A673 (cell line): ENCODE data around the gene AGAP1. TPM values are rescaled to one million over a fixed set of nuclear protein-coding genes. Genes with fewer than 3 reads are reported as not detected.

Experiments
- BruUV-seq: library from RNA; stranded (reverse); fragments of 400-500 nt; replicated peaks from 2 replicates; lab custom pipeline; 2021; lab: Mats Ljungman, UMichigan
- CTCF ChIA-PET: fragments of 300-600 bp; sonication (Branson Sonifier 250); formaldehyde crosslinking; loops from one replicate; lab custom pipeline; 2022; ENCODE audit warnings: antibody characterized with exemption; lab: Charles Lee
- POLR2A ChIA-PET: fragments of 300-600 bp; sonication (Branson Sonifier 250); formaldehyde crosslinking; loops from one replicate; lab custom pipeline; 2022; ENCODE audit warnings: antibody characterized with exemption; ENCODE audit not compliant: low non-redundant PET; lab: Charles Lee
- DNase-seq: peaks from one replicate; pipeline ENCODE4 v3.0.0-alpha.2; 2015; ENCODE audit warnings: low spot score
- H3K27ac ChIP-seq: fragments of 200-600 bp; sonication (generic); 2 replicates; pipeline ENCODE4 v1.5.1; 2016; ENCODE audit warnings: mixed run types, low read depth, mild to moderate bottlenecking, mixed read lengths, antibody characterized with exemption, low read length; ENCODE audit not compliant: poor library complexity, severe bottlenecking
- H3K27me3 ChIP-seq: fragments of 200-600 bp; sonication (generic); replicated peaks from 2 replicates; pipeline ENCODE4 v1.6.1; 2017; ENCODE audit warnings: mixed run types, low read depth, mild to moderate bottlenecking, mixed read lengths, antibody characterized with exemption, low read length; ENCODE audit not compliant: insufficient read depth, poor library complexity
- H3K36me3 ChIP-seq: fragments of 200-600 bp; sonication (generic); 2 replicates; pipeline ENCODE4 v1.6.1; 2016; ENCODE audit warnings: mixed run types, mild to moderate bottlenecking, mixed read lengths, antibody characterized with exemption, low read length; ENCODE audit not compliant: insufficient read depth, poor library complexity, severe bottlenecking
- H3K4me1 ChIP-seq: fragments of 200-600 bp; sonication (generic); 2 replicates; pipeline ENCODE4 v1.6.1; 2017; ENCODE audit warnings: mixed run types, mild to moderate bottlenecking, mixed read lengths, antibody characterized with exemption, low read length; ENCODE audit not compliant: insufficient read depth, poor library complexity, severe bottlenecking
- H3K4me3 ChIP-seq: fragments of 200-600 bp; sonication (generic); 2 replicates; pipeline ENCODE4 v1.5.1; 2016; ENCODE audit warnings: low read depth, mixed run types, mild to moderate bottlenecking, mixed read lengths, low read length; ENCODE audit not compliant: poor library complexity, severe bottlenecking
- H3K9me3 ChIP-seq: fragments of 200-600 bp; sonication (generic); 2 replicates; pipeline ENCODE4 v1.6.1; 2016; ENCODE audit warnings: mixed run types, low read depth, mild to moderate bottlenecking, mixed read lengths, antibody characterized with exemption, low read length; ENCODE audit not compliant: poor library complexity, severe bottlenecking
- EZH2 ChIP-seq: fragments of 200-600 bp; sonication (generic); IDR thresholded peaks from 2 replicates; pipeline ENCODE4 v1.6.1; 2017; ENCODE audit warnings: borderline replicate concordance, low read depth, mild to moderate bottlenecking, mixed read lengths, antibody characterized with exemption, low read length; ENCODE audit not compliant: poor library complexity, severe bottlenecking
- intact Hi-C: fragments of 100-400 bp; cut with micrococcal nuclease; formaldehyde crosslinking; loops from one replicate; pipeline ENCODE4 v1.10.0; 2022; ENCODE audit not compliant: unreplicated experiment
- total RNA-seq: library from RNA; stranded (reverse); gene quantifications from 2 replicates; pipeline ENCODE4 v1.2.3, GENCODE V29; 2021
- TF ChIP-seq, protein P1 (sequence below): fragments of 300-800, 200-600 bp; sonication (generic); conservative IDR thresholded peaks from 2 replicates; pipeline ENCODE4 v1.5.1; 2017; ENCODE audit warnings: low read depth, mild to moderate bottlenecking, antibody characterized with exemption, low read length, moderate library complexity, mixed read lengths

Gene AGAP1
- total RNA-seq, 1 experiment from 2014 or later: 25.3 TPM

DNA sequence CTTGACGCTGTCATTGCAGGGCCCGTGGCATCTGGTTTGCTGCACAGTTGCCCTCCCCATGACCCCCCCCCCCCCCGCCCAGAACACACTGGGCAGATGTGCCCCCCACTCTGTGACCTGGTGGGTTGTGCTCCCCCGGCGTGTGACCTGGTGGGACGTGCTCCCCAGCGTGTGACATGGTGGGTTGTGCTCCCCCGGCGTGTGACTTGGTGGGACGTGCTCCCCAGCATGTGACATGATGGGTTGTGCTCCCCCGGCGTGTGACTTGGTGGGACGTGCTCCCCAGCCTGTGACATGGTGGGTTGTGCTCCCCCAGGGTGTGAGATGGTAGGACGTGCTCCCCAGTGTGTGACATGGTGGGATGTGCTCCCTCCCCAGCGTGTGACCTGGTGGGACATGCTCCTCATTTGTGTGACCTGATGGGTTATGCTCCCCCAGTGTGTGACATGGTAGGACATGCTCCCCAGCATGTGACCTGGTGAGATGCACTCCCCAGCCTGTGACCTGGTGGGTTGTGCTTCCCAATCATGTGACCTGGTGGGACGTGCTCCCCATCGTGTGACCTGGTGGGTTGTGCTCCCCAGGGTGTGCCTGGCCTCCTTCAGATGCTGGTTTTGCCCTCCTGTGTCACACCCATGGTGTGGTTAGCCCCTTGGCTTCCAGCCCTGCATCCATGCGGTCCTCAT lies 213.7 kb downstream of the AGAP1 start:
- no TSS peak for BruUV-seq
- intact Hi-C loops: no loop called here
- ChIA-PET POLR2A (no interaction called here), CTCF (no interaction called here)
- Histone ChIP-seq H3K4me3 (no peak overlapping the region), H3K4me1 (no peaks in the 10 kb centered on the region), H3K36me3 (no peaks in the 10 kb centered on the region), H3K27me3 (no peaks in the 10 kb centered on the region), H3K27ac (no peak overlapping the region), H3K9me3 (no peaks in the 10 kb centered on the region)
- no peak for DNase-seq
- TF ChIP-seq, protein P1, sequence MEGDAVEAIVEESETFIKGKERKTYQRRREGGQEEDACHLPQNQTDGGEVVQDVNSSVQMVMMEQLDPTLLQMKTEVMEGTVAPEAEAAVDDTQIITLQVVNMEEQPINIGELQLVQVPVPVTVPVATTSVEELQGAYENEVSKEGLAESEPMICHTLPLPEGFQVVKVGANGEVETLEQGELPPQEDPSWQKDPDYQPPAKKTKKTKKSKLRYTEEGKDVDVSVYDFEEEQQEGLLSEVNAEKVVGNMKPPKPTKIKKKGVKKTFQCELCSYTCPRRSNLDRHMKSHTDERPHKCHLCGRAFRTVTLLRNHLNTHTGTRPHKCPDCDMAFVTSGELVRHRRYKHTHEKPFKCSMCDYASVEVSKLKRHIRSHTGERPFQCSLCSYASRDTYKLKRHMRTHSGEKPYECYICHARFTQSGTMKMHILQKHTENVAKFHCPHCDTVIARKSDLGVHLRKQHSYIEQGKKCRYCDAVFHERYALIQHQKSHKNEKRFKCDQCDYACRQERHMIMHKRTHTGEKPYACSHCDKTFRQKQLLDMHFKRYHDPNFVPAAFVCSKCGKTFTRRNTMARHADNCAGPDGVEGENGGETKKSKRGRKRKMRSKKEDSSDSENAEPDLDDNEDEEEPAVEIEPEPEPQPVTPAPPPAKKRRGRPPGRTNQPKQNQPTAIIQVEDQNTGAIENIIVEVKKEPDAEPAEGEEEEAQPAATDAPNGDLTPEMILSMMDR: no peak
- TF ChIP-seq EZH2: no peak

DNA sequence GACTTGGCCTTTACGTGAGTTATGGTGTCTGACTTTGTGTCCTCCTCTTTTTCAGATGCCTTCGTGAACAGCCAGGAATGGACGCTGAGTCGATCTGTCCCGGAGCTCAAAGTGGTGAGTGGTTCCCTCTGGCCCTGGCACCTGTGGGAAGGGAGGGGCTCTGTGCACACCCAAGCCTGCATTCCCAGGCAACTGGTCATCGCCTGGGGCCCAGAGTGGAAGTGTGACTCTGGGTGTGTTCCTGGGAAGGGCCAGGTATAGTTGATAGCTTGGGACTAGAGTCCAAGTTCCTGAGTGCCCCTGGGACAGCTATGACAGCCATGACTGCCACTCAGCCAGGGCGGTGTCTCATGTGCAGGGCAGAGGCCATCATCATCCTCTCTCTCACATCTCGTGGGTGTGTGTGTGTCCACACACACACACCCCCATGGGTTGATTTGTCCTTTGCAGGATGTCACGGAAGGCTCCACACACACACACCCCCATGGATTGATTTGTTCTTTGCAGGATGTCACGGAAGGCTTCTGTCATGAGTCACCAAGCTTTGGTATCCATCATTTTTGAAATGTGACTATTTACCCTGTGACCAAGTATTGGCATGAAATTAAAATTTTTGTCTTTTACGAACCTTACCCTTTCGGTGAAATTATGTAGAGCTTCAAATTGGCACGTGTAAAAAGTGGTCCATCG lies 215.4 kb downstream of the AGAP1 start:
- ChIA-PET POLR2A (no interaction called here), CTCF (no interaction called here)
- Histone ChIP-seq H3K27ac (no peak overlapping the region), H3K27me3 (no peaks in the 10 kb centered on the region), H3K4me3 (no peak overlapping the region), H3K9me3 (no peaks in the 10 kb centered on the region), H3K4me1 (no peaks in the 10 kb centered on the region), H3K36me3 (no peaks in the 10 kb centered on the region)
- no peak for TF ChIP-seq EZH2
- TF ChIP-seq, protein P1: no peak
- BruUV-seq: no TSS peak
- intact Hi-C loops: no loop called here
- no peak for DNase-seq

DNA sequence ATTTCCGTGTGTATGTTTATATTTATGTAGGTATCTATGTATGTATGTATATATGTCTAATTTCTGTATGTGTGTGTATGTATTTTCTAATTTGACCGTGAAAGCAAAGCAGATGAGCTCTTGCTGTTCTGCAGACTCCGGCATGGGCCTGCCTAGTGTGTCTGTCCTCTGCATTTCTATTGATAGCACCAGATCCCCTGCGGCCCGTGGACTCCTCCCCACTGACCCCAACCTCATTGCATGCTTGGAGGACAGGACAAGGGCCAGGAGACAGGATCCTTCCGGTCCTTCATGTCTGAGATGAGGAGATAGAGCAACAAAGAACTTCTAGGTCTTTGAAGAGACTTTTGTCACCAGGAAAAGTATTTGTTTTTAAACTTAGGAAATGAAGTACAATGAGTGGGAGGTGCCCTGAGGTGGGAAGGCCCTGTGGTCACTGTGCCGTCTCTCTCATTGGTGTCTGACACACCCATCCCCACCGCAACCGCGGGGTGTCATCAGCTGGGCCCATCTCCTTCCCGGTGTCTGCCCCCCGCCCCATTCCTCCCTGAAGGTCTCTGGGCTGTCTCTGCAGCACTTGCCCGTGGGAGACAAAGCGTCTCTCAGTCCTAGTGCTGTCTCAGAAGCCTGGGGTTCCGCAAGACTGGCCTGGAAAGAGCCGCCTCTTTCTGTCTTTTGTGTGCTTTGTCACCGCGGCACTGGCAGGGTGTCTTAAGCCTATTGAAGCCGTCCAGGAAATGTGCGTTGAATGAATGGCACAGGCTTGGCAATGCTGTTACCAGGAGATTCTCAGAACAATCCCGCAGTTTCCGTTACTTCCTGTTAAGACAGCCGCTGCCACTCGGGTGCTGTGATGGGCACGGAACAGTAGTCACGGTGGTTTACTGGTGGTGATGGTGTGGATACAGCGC lies 216.4 kb downstream of the AGAP1 start:
- TF ChIP-seq EZH2: no peak
- TF ChIP-seq, protein P1: no peak
- intact Hi-C loops: no loop called here
- DNase-seq: peak; percentile 32
- Histone ChIP-seq H3K4me3 (no peak overlapping the region), H3K36me3 (no peaks in the 10 kb centered on the region), H3K27ac (no peak overlapping the region), H3K9me3 (no peaks in the 10 kb centered on the region), H3K4me1 (no peaks in the 10 kb centered on the region), H3K27me3 (no peaks in the 10 kb centered on the region)
- ChIA-PET CTCF (no interaction called here), POLR2A (no interaction called here)
- no TSS peak for BruUV-seq
